Parathyroid adenoma (tissue), 2 donors: Measurements from ENCODE around the gene RNF7.

ENCODE experiments used
- H2AFZ ChIP-seq: fragments of 300-600 bp; sonication (generic); one replicate; pipeline ENCODE4 v1.7.0; 2017; ENCODE audit warnings: antibody characterized with exemption, mild to moderate bottlenecking
- H3K27ac ChIP-seq: fragments of 300-600 bp; sonication (generic); one replicate; pipeline ENCODE4 v1.7.0; 2017
- H3K27me3 ChIP-seq: fragments of 300-600 bp; sonication (generic); one replicate; pipeline ENCODE4 v1.7.0; 2017; ENCODE audit warnings: low read length; ENCODE audit not compliant: control insufficient read depth, insufficient read depth
- H3K36me3 ChIP-seq: fragments of 300-600 bp; sonication (generic); one replicate; pipeline ENCODE4 v1.7.0; 2017; ENCODE audit warnings: low read length; ENCODE audit not compliant: control insufficient read depth, insufficient read depth
- H3K4me1 ChIP-seq: fragments of 300-600 bp; sonication (generic); one replicate; pipeline ENCODE4 v1.7.0; 2017; ENCODE audit warnings: control low read depth
- H3K4me2 ChIP-seq: fragments of 300-600 bp; sonication (generic); one replicate; pipeline ENCODE4 v1.7.0; 2017; ENCODE audit warnings: low read length
- H3K4me3 ChIP-seq: fragments of 300-600 bp; sonication (generic); one replicate; pipeline ENCODE4 v1.7.0; 2017; ENCODE audit warnings: low read depth, low read length
- H3K79me2 ChIP-seq: fragments of 300-600 bp; sonication (generic); one replicate; pipeline ENCODE4 v1.7.0; 2017; ENCODE audit warnings: control low read depth
- H3K9ac ChIP-seq: fragments of 300-600 bp; sonication (generic); one replicate; pipeline ENCODE4 v1.7.0; 2017; ENCODE audit warnings: mild to moderate bottlenecking
- H3K9me3 ChIP-seq: fragments of 300-600 bp; sonication (generic); one replicate; pipeline ENCODE4 v1.7.0; 2017; ENCODE audit warnings: low read length; ENCODE audit not compliant: control insufficient read depth
- CTCF ChIP-seq: fragments of 300-600 bp; sonication (generic); IDR thresholded peaks from one replicate; pipeline ENCODE4 v1.7.0; 2017; ENCODE audit warnings: antibody characterized with exemption, mild to moderate bottlenecking
- donor health status: primary hyperparathyroidism.

The RNF7 gene

GRCh38 chr3:141789281-141789680, 51.2 kb downstream of the RNF7 start:
- Histone ChIP-seq H3K4me2 (no peak overlapping the region), H2AFZ (no peak overlapping the region), H3K27me3 (no peaks in the 10 kb centered on the region), H3K27ac (no peak overlapping the region), H3K36me3 (no peaks in the 10 kb centered on the region), H3K9ac (no peak overlapping the region), H3K9me3 (no peaks in the 10 kb centered on the region), H3K4me3 (no peak overlapping the region), H3K4me1 (no peaks in the 10 kb centered on the region), H3K79me2 (no peaks in the 10 kb centered on the region)
- TF ChIP-seq CTCF = no peak

GRCh38 chr3:141790171-141790570, 52.1 kb downstream of the RNF7 start:
- Histone ChIP-seq H2AFZ (no peak overlapping the region), H3K4me3 (no peak overlapping the region), H3K9me3 (no peaks in the 10 kb centered on the region), H3K9ac (no peak overlapping the region), H3K36me3 (no peaks in the 10 kb centered on the region), H3K4me1 (no peaks in the 10 kb centered on the region), H3K4me2 (no peak overlapping the region), H3K27ac (no peak overlapping the region), H3K27me3 (no peaks in the 10 kb centered on the region), H3K79me2 (no peaks in the 10 kb centered on the region)
- TF ChIP-seq CTCF = no peak

- H3K36me3 ChIP-seq = no peaks in the 10 kb centered on the region
- H3K27me3 ChIP-seq = no peaks in the 10 kb centered on the region
- no peak overlapping the region for H3K9ac ChIP-seq
- H3K4me3 ChIP-seq = no peak overlapping the region
- TF ChIP-seq CTCF = no peak
- H3K9me3 ChIP-seq = no peaks in the 10 kb centered on the region
- no peaks in the 10 kb centered on the region for H3K4me1 ChIP-seq
- no peak overlapping the region for H2AFZ ChIP-seq
- no peaks in the 10 kb centered on the region for H3K79me2 ChIP-seq
- H3K27ac ChIP-seq = no peak overlapping the region
- no peak overlapping the region for H3K4me2 ChIP-seq
These were observed 54.4 kb downstream of the RNF7 start for GRCh38 chr3:141792495-141792894.

- H3K4me3 ChIP-seq = no peak overlapping the region
- H3K4me2 ChIP-seq = no peak overlapping the region
- no peaks in the 10 kb centered on the region for H3K9me3 ChIP-seq
- no peak overlapping the region for H3K9ac ChIP-seq
- no peaks in the 10 kb centered on the region for H3K27me3 ChIP-seq
- H3K4me1 ChIP-seq = no peaks in the 10 kb centered on the region
- H2AFZ ChIP-seq = no peak overlapping the region
- no peak overlapping the region for H3K27ac ChIP-seq
- TF ChIP-seq CTCF = no peak
- H3K36me3 ChIP-seq = no peaks in the 10 kb centered on the region
- H3K79me2 ChIP-seq = no peaks in the 10 kb centered on the region
These were observed 55.6 kb downstream of the RNF7 start for GRCh38 chr3:141793476-141794260.

GRCh38 chr3:141795276-141795675, 57.2 kb downstream of the RNF7 start:
- no peak overlapping the region for H2AFZ ChIP-seq
- H3K9me3 ChIP-seq = no peaks in the 10 kb centered on the region
- no peak overlapping the region for H3K9ac ChIP-seq
- H3K4me3 ChIP-seq = no peak overlapping the region
- no peaks in the 10 kb centered on the region for H3K36me3 ChIP-seq
- H3K79me2 ChIP-seq = no peaks in the 10 kb centered on the region
- H3K4me1 ChIP-seq = no peaks in the 10 kb centered on the region
- H3K4me2 ChIP-seq = no peak overlapping the region
- H3K27me3 ChIP-seq = no peaks in the 10 kb centered on the region
- H3K27ac ChIP-seq = no peak overlapping the region
- no peak for TF ChIP-seq CTCF
